HUES6 (cell line): ENCODE results near the gene MAML2.

Experiments
- H3K27ac ChIP-seq: 2 replicates; pipeline ENCODE4 v1.7.0; 2013; ENCODE audit warnings: low read depth, mild to moderate bottlenecking, low read length, inconsistent platforms
- H3K27me3 ChIP-seq: 2 replicates; pipeline ENCODE4 v1.6.1; 2013; ENCODE audit warnings: low read length; ENCODE audit not compliant: control insufficient read depth, insufficient read depth
- H3K36me3 ChIP-seq: 2 replicates; pipeline ENCODE4 v1.6.1; 2013; ENCODE audit warnings: low read length; ENCODE audit not compliant: control insufficient read depth, insufficient read depth
- H3K4me1 ChIP-seq: 2 replicates; pipeline ENCODE4 v1.6.1; 2013; ENCODE audit warnings: low read length; ENCODE audit not compliant: control insufficient read depth, insufficient read depth
- H3K4me3 ChIP-seq: 2 replicates; pipeline ENCODE4 v1.5.1; 2013; ENCODE audit warnings: low read depth, low read length
- H3K9ac ChIP-seq: one replicate; pipeline ENCODE4 v1.6.1; 2013; ENCODE audit warnings: mild to moderate bottlenecking, low read length
- H3K9me3 ChIP-seq: 2 replicates; pipeline ENCODE4 v1.6.1; 2013; ENCODE audit warnings: low read depth, low read length; ENCODE audit not compliant: control insufficient read depth, insufficient read depth

The MAML2 gene

DNA sequence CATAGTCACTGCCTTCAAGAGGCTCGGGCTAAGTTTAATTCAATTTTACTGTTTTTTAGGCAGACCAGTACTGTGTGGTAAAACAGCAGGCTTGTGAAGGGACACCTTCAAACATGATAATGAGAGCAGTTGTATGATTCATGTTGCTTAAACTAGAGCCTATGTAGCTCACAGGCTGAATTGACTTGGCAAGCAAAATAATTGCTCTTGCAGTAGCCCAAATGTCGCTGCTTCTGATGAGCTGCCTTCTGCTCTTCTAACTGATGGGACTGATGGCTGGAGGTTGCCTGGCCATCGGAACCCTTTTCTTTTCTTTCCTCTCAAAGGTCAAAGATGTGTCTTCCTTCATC is 137.6 kb downstream of the MAML2 start:
- Histone ChIP-seq H3K4me3 (no peak overlapping the region), H3K4me1 (peaks cover 24% of the 10 kb centered on the region), H3K27ac (no peak overlapping the region), H3K9ac (no peak overlapping the region), H3K27me3 (no peaks in the 10 kb centered on the region), H3K36me3 (no peaks in the 10 kb centered on the region), H3K9me3 (no peaks in the 10 kb centered on the region)

DNA sequence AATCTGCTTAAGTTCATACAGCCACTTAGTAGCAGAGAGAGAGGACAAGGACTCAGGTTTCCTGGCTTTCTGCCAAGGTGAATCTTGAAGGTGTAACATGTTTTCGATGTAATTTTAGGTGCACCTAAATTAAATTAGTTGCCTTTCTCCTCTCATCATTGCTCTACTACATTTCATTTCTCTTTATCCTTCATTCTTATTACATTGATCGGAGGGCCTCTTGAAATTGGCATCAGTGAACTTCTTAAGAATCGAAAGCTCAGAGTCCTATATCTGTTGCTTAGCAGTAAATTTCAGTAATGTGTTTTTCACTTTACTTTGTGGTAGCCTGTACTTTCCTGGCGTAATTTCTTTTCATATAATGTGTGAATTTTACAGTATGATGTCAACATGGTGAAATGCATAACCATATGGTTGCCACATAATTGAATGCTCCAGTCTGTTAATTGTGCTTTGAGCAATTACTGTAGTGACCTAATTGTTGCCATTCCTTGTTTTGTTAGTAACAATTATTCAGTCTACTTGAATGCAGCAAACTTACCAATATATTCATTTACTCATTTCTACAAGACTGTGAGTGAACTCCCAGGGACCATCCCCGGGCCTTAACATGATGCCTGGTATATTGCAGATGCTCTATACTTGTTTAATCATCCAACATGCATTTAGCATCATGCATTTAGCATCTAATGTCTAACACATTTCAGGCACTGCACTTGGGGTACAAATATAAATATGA is 138.1 kb downstream of the MAML2 start:
- Histone ChIP-seq H3K4me1 (peaks cover 30% of the 10 kb centered on the region), H3K4me3 (no peak overlapping the region), H3K9me3 (no peaks in the 10 kb centered on the region), H3K36me3 (no peaks in the 10 kb centered on the region), H3K27me3 (no peaks in the 10 kb centered on the region), H3K9ac (no peak overlapping the region), H3K27ac (no peak overlapping the region)

DNA sequence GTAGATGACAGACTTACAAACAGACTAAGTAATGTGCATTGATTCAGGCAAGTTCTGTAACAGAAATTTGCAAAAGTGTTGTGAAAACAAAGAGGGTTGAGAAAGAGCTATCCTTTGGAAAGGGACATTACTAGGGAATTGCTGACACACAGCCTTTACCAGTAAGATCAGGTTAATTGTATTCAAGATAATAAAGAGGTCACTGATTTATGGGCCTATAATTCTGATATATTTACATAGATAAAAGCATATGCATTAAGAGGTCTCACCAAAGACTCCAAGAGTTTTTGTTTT is 138.7 kb downstream of the MAML2 start:
- Histone ChIP-seq H3K9me3 (no peaks in the 10 kb centered on the region), H3K27ac (no peak overlapping the region), H3K4me3 (no peak overlapping the region), H3K9ac (no peak overlapping the region), H3K4me1 (peaks cover 30% of the 10 kb centered on the region), H3K27me3 (no peaks in the 10 kb centered on the region), H3K36me3 (no peaks in the 10 kb centered on the region)

DNA sequence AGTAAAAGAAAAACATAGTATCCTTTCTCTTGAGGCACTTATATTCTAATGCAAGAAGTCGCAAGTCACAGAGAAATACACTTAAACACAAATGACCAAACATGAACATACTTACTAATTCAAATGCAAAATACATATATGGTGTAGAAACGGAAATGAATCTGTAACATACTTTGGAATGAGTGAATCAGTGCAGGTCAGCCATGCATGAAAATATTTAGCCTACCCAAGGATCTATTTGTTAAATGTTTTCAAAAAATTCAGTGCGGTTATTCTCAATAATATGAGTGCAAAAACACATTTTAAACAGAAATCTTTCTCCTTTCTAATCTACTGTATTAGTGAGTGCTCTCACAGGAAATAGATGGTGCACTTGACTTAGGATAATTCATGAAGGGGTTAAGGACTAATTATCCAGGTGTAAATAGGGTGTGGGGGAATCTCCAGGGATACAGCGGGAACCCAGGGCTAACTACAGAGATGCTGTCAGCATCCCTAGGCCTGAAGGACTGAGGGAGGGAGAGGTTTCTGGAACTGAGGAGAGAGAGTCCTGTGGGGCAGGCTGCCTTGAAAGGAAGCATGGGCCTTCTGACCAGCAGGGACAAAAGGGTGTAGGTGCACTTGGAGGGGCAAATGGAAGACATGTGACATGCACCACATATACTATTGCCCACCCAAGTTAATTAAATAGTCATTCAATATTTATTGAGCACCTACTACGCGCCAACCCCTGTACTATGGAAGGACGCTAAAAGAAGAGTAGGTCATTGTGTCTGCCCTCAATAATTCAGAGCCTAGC is 139.2 kb downstream of the MAML2 start:
- H3K4me1 ChIP-seq: peaks cover 28% of the 10 kb centered on the region
- H3K27ac ChIP-seq: no peak overlapping the region; the same call in 1 of the 2 replicates
- no peaks in the 10 kb centered on the region for H3K27me3 ChIP-seq
- H3K9ac ChIP-seq: no peak overlapping the region
- no peak overlapping the region for H3K4me3 ChIP-seq
- no peaks in the 10 kb centered on the region for H3K36me3 ChIP-seq
- no peaks in the 10 kb centered on the region for H3K9me3 ChIP-seq

DNA sequence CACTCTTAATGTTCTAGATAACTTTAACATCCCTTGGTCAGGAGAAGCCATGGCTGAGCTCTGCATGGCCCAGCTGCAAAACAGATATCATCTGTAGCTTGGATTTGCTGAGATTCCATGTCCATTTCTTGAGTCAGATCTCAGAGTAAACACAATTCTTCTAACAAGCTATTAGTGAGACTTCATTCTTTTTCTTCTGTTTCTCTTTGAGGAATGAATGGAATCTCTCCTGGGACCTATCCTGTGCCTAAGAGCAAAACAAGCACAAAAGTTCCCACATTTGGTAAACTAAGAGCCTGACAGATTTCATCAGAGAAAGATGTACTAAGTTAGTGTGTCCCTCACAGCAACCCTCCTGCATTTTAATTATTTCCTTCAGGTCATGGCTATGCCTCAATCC is 142.8 kb downstream of the MAML2 start:
- H3K9ac ChIP-seq: no peak overlapping the region
- 0 out of 2 replicates have a peak overlapping the region, but pooled peaks have one; percentile 3 for H3K27ac ChIP-seq
- no peaks in the 10 kb centered on the region for H3K36me3 ChIP-seq
- H3K27me3 ChIP-seq: no peaks in the 10 kb centered on the region
- peaks cover 41% of the 10 kb centered on the region for H3K4me1 ChIP-seq
- H3K9me3 ChIP-seq: no peaks in the 10 kb centered on the region
- H3K4me3 ChIP-seq: no peak overlapping the region

DNA sequence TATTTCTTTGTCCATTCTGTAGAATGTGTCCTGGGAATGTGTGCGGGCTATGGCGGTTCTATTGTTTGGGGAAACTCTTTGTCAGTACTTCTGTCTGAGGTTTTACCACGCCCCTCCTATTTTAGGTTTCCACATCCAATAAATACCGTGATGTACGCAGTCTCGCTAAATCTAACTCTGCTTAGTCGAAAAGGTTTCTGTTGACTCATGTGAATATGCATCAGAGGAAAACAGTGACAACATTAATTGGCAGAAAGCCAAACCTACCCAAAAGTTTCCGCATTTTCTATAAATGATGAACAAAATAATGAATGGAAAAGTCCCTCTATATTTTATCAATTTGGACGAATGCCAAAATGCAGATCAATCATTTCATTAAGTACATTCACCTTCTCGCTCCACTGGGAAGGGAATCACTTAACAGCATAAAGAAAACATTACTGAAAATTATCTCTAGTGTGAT is 143.4 kb downstream of the MAML2 start:
- no peaks in the 10 kb centered on the region for H3K9me3 ChIP-seq
- no peak overlapping the region for H3K4me3 ChIP-seq
- H3K9ac ChIP-seq: no peak overlapping the region
- H3K36me3 ChIP-seq: no peaks in the 10 kb centered on the region
- no peak overlapping the region for H3K27ac ChIP-seq
- H3K27me3 ChIP-seq: no peaks in the 10 kb centered on the region
- peaks cover 47% of the 10 kb centered on the region for H3K4me1 ChIP-seq

DNA sequence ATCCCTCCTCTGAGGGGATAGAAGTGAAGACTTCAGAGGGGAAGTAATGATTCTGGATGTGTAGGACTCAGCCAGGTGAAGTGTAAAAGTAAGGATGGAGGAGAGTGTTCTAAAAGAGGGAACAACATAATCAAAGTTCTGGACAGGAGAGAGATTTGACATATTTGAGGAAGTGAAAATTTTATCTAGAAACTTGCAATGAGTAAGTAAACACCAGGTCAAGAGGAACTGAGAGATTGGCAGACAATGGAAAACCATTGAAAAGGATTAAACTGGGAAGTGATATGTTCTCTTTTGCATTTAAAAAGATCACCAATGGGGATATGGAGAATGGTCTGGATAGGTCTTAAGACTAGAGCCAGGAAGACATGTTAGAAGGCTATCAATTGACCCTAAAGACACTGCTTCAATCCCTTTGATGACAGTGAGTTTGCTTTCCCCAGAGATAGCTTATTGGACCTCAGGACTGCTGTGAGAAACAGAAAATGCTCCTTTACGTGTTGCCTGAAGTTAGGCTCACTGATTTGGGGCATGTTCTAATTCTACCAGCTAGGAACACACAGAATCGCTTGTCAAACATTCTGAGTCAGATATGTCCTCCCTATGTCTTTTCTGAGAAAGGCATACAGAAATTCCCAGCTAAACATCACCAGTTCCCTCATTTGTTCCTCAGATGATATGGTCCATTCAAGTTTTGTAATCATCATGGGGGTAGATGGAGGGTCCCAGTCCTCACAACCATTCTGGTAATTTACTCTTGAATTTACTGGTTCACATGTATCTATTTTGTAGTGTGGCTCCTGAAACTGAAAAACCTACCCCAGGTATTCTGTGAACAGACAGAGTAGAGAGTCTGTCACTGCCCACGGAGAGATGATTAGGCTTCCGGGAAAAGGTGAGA is 144.9 kb downstream of the MAML2 start:
- Histone ChIP-seq H3K27ac (0 out of 2 replicates have a peak overlapping the region, but pooled peaks have one; percentile 12), H3K36me3 (no peaks in the 10 kb centered on the region), H3K27me3 (no peaks in the 10 kb centered on the region), H3K4me1 (peaks cover 58% of the 10 kb centered on the region), H3K4me3 (no peak overlapping the region), H3K9ac (no peak overlapping the region), H3K9me3 (no peaks in the 10 kb centered on the region)

DNA sequence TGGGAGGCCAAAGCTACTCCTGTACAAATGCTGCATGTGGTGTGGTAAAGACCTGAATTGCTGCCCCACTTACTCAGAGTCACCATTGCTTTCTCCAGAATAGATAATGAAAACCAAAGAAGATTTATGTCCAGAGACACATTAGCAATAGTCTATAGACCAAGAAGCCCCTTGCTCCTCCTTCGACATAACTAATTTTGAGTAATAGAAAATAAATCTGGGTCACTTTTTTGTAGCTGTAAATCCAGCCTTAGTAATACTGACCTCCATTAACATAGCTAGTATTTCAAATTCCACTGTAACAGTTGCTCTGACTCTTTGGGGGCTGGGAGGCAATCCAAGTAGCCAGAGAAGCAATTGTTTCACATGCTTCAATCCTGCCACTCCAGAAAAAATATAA is 145.9 kb downstream of the MAML2 start:
- H3K36me3 ChIP-seq: no peaks in the 10 kb centered on the region
- H3K4me1 ChIP-seq: peaks cover 58% of the 10 kb centered on the region
- no peak overlapping the region for H3K9ac ChIP-seq
- H3K4me3 ChIP-seq: no peak overlapping the region
- peak overlapping the region; percentile 79; the same call in 1 of the 2 replicates for H3K27ac ChIP-seq
- H3K27me3 ChIP-seq: no peaks in the 10 kb centered on the region
- no peaks in the 10 kb centered on the region for H3K9me3 ChIP-seq

DNA sequence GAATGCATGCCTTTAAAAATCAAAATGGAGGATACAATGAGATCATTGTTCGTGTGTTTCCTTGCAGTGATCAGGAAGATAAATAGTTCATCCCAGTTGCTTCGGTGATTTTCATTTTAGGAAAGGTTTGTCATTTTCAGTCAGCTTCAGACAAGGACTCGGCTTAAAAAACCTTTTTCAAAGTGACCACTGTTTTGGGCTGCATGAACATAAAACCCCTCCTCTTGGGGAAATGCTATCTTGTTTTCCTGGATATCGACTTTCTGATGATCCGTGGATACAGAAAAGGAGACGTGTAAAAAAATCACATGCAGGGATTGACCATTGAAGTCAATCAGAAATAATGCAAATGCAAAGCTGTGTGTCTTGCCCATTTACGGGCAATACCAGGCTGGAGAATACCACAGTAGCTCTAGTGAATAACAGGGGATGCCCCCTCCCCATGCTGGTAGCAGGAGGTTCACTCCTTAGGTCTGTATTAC is 146.8 kb downstream of the MAML2 start:
- peak overlapping the region; percentile 79 for H3K27ac ChIP-seq
- no peak overlapping the region for H3K4me3 ChIP-seq
- H3K9me3 ChIP-seq: no peaks in the 10 kb centered on the region
- H3K27me3 ChIP-seq: no peaks in the 10 kb centered on the region
- H3K4me1 ChIP-seq: peaks cover 58% of the 10 kb centered on the region
- no peak overlapping the region for H3K9ac ChIP-seq
- no peaks in the 10 kb centered on the region for H3K36me3 ChIP-seq

DNA sequence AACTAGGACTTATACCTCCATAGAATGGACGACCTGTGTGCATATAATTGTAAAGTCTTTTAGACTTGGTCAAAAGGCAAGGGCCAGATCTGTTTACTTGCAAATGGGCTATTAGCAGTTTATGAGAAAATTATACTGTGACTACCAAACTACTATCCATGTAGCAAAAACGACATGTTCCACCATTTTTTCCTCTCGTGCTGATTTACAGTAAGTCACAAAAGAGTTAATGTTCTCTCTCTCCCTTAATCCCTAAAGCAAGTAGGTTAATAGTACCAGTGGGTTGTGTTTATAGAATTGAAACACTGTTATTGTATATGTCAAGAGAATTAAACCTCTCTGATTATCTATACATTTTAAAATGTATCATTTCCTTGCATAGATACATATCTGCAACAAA is 147.3 kb downstream of the MAML2 start:
- Histone ChIP-seq H3K9me3 (no peaks in the 10 kb centered on the region), H3K4me3 (no peak overlapping the region), H3K27ac (peak overlapping the region; percentile 79), H3K4me1 (peaks cover 57% of the 10 kb centered on the region), H3K36me3 (no peaks in the 10 kb centered on the region), H3K9ac (no peak overlapping the region), H3K27me3 (no peaks in the 10 kb centered on the region)
